ENCODE results near the gene TNP2. TPM values are rescaled to one million over a fixed set of nuclear protein-coding genes. Genes with fewer than 3 reads are reported as not detected.

The TNP2 gene
- total and polyA plus RNA-seq, 2 experiments from 2014 or later, result not detected

- H3F3A ChIP-seq (replicated peaks; ENCODE audit: low read depth), result no peaks in the 10 kb centered on the region
- DNase-seq (ENCODE audit: low spot score) (no peak), ATAC-seq (no peak)
- H3K9me3 Mint-ChIP-seq, result no peaks in the 10 kb centered on the region
- H3K27me3 Mint-ChIP-seq (ENCODE audit: insufficient read depth, low read depth, poor library complexity), result peaks cover 4% of the 10 kb centered on the region
- no peaks in the 10 kb centered on the region for H3K27me3 ChIP-seq (ENCODE audit: insufficient read depth)
- no peaks in the 10 kb centered on the region for H3K36me3 ChIP-seq (ENCODE audit: insufficient read depth)
- no peaks in the 10 kb centered on the region for H3K79me2 ChIP-seq (replicated peaks; ENCODE audit: insufficient read depth)
- no peak overlapping the region for H3K4me2 ChIP-seq
- no peaks in the 10 kb centered on the region for H3K9me2 ChIP-seq (ENCODE audit: insufficient read depth)
- H3K27ac ChIP-seq (ENCODE audit: low read depth), result peak overlapping the region; percentile 55; the same call in 1 of the 2 replicates
- H3K4me3 ChIP-seq, result no peak overlapping the region
- H3K4me3 Mint-ChIP-seq, result no peak overlapping the region
- no peaks in the 10 kb centered on the region for H3K36me3 Mint-ChIP-seq (ENCODE audit: low read depth)
- no peak for TF ChIP-seq JUNB (IDR thresholded peaks at IDR 0.05; ENCODE audit: unreplicated experiment)
- no peak for TF ChIP-seq REST (IDR thresholded peaks at IDR 0.05; ENCODE audit: unreplicated experiment)
- TF ChIP-seq CREB1 (CRISPR knock-in tag; IDR thresholded peaks at IDR 0.05; ENCODE audit: low read depth), result no peak
- TF ChIP-seq CTCF (conservative IDR thresholded peaks at IDR 0.05; ENCODE audit: low read depth in 2 of 2), result no peak
- TF ChIP-seq STAT1 (IDR thresholded peaks at IDR 0.05; ENCODE audit: unreplicated experiment), result no peak
- TF ChIP-seq ZNF114 (CRISPR knock-in tag; IDR thresholded peaks at IDR 0.05), result no peak
- no peak for TF ChIP-seq POLR2AphosphoS5 (IDR thresholded peaks at IDR 0.05; ENCODE audit: low read depth)
- no peak for TF ChIP-seq ETS1 (IDR thresholded peaks at IDR 0.05)
- TF ChIP-seq EZH2 (IDR thresholded peaks at IDR 0.05; ENCODE audit: low read depth, unreplicated experiment), result no peak
- no peak for TF ChIP-seq NANOG (IDR thresholded peaks at IDR 0.05; ENCODE audit: borderline replicate concordance)
- TF ChIP-seq ZNF331 (CRISPR knock-in tag; IDR thresholded peaks at IDR 0.05; ENCODE audit: low read depth), result no peak
- TF ChIP-seq EZH2phosphoT487 (IDR thresholded peaks at IDR 0.05; ENCODE audit: unreplicated experiment), result no peak
- TF ChIP-seq ZNF462 (CRISPR knock-in tag; IDR thresholded peaks at IDR 0.05), result no peak
- H3K4me1 Mint-ChIP-seq, result peaks cover 3% of the 10 kb centered on the region; the same call in 1 of the 3 replicates
- H4K20me1 ChIP-seq (replicated peaks; ENCODE audit: insufficient read depth), result no peaks in the 10 kb centered on the region
- no peak overlapping the region for H3K27ac Mint-ChIP-seq
- no peaks in the 10 kb centered on the region; the same call in 1 of the 2 replicates for H3K4me1 ChIP-seq (ENCODE audit: insufficient read depth)
- H2AFZ ChIP-seq, result peak overlapping the region; percentile 90; the same call in 1 of the 2 replicates
Observed at GRCh38 chr16:11239644-11240632, 29.2 kb downstream of the TNP2 start.
